ENCODE data around the gene JARID2. TPM values are rescaled to one million over a fixed set of nuclear protein-coding genes. Genes with fewer than 3 reads are reported as not detected.

JARID2 gene
- polyA plus RNA-seq, 1 experiment: 6.1 TPM

DNA sequence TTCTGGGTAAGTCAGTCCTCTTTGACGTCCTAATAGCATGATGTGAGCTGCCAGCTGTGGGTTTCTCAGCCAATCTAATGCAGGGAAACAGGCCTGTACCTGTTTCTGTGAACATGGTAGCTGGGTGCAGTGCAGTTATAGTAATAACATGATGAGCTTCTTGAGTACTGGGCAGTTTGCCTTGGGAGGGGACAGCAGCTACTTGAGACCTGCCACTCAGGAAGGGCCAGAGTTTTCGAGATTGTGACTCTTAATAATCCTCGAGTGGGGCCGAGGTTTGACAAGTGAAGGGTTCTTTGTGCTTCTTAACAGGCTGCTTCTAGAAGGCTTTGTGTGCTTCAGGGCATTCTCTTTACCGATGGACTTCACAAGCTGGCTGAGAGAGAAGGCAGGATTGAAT is 180.1 kb downstream of the JARID2 start:
- H3K4me3 ChIP-seq (ENCODE audit: low read depth, low read length): no peak overlapping the region
- H3K36me3 ChIP-seq (ENCODE audit: control insufficient read depth, insufficient read depth, low read length): no peaks in the 10 kb centered on the region
- CTCF ChIA-PET: interaction anchor here (1.2 kb wide), 1 partner anchor 170 kb away, joined by 3 read pairs; no protein-coding TSS in a partner anchor
- no peak for DNase-seq (ENCODE audit: low read depth)
- POLR2A ChIA-PET: no interaction called here
- no peaks in the 10 kb centered on the region for H3K27me3 ChIP-seq (ENCODE audit: control insufficient read depth, insufficient read depth, low read length)
- TF ChIP-seq, protein P1, sequence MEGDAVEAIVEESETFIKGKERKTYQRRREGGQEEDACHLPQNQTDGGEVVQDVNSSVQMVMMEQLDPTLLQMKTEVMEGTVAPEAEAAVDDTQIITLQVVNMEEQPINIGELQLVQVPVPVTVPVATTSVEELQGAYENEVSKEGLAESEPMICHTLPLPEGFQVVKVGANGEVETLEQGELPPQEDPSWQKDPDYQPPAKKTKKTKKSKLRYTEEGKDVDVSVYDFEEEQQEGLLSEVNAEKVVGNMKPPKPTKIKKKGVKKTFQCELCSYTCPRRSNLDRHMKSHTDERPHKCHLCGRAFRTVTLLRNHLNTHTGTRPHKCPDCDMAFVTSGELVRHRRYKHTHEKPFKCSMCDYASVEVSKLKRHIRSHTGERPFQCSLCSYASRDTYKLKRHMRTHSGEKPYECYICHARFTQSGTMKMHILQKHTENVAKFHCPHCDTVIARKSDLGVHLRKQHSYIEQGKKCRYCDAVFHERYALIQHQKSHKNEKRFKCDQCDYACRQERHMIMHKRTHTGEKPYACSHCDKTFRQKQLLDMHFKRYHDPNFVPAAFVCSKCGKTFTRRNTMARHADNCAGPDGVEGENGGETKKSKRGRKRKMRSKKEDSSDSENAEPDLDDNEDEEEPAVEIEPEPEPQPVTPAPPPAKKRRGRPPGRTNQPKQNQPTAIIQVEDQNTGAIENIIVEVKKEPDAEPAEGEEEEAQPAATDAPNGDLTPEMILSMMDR (IDR thresholded peaks at IDR 0.05; ENCODE audit: insufficient read depth, low read depth, low read length): no peak

DNA sequence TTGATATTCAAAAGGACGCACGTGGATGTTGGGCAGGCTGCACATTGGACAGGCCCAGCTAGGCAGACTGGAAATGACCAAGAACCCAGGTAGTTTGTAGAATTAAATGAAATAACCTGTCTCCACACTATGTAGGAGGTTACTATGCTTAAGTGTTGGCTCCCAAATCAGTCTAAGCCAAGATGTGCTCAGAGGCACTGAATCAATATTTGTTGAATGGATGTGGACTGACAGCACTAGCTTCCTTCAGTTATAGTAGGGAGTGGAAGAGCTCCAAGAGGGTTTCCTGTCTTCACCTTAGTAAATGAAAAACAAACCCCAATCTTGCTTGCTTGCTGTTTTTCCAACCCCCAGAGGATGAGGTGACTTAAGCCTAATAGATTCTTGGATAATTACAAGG is 180.5 kb downstream of the JARID2 start:
- Histone ChIP-seq H3K36me3 (ENCODE audit: control insufficient read depth, insufficient read depth, low read length) (no peaks in the 10 kb centered on the region), H3K27me3 (ENCODE audit: control insufficient read depth, insufficient read depth, low read length) (no peaks in the 10 kb centered on the region), H3K4me3 (ENCODE audit: low read depth, low read length) (no peak overlapping the region)
- DNase-seq (ENCODE audit: low read depth): no peak
- CTCF ChIA-PET: interaction anchor here (0.6 to 1.2 kb wide), 2 partner anchors 170 to 672 kb away, joined by 3 read pairs; no protein-coding TSS in a partner anchor
- POLR2A ChIA-PET: no interaction called here
- TF ChIP-seq, protein P1 (IDR thresholded peaks at IDR 0.05; ENCODE audit: insufficient read depth, low read depth, low read length): no peak

DNA sequence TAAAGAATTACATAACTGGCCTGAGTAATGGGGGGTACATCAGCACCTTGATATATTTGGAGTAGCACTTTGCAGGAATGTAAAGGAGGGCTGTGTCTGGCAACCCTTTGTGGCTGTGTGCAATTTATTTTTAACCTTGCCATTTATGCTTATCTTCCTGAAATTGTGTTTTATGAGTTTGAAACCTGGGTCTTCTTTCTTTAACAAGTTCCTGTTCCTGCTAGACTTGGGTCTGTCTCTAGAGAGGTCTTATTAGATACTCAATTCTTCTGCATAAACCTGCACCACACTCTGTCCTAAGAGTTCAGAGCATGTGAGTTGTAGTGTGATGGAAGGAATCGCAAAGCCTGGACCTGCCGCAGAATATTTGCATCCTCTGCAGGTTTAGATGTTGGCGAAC is 181.0 kb downstream of the JARID2 start:
- TF ChIP-seq, protein P1 (IDR thresholded peaks at IDR 0.05; ENCODE audit: insufficient read depth, low read depth, low read length): no peak
- POLR2A ChIA-PET: no interaction called here
- CTCF ChIA-PET: interaction anchor here (0.6 to 1.2 kb wide), 2 partner anchors 171 to 673 kb away, joined by 3 read pairs; no protein-coding TSS in a partner anchor
- no peak overlapping the region for H3K4me3 ChIP-seq (ENCODE audit: low read depth, low read length)
- DNase-seq (ENCODE audit: low read depth): no peak
- no peaks in the 10 kb centered on the region for H3K27me3 ChIP-seq (ENCODE audit: control insufficient read depth, insufficient read depth, low read length)
- no peaks in the 10 kb centered on the region for H3K36me3 ChIP-seq (ENCODE audit: control insufficient read depth, insufficient read depth, low read length)

DNA sequence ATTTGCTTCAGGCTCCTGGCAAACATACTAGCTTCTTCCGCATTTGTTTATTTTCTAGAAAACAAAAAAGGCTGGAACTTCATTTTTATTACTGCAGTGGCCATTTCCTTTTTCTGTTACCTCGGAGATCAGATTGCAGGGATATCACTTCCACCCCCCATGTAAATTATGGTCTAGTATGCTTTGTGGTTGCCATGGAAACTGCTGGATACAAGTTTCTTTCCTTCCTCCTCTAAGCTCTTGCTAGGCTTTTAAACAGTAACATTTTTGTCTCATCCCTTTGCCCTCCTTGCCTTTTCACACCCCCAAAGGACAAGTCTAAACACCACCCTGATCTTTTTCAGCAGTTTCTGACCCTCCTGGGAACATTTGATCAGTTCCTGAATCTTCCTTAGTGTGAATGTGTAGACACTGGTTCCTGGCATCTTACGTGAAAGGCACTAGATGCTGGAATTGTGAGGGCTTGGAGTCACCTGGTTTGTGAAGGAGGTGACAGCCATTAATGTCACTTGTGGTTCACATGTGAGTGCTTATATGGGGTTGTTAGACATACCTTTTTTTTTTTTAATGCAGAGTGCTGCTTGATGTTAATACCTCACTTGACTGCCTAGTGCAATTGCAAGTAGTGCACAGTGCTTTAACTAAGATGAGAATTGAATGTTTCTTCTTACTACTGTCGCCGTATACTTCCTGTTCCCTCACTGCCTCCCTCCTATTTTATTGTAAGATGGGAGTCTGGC is 181.6 kb downstream of the JARID2 start:
- DNase-seq (ENCODE audit: low read depth): no peak
- POLR2A ChIA-PET: no interaction called here
- Histone ChIP-seq H3K4me3 (ENCODE audit: low read depth, low read length) (no peak overlapping the region), H3K36me3 (ENCODE audit: control insufficient read depth, insufficient read depth, low read length) (no peaks in the 10 kb centered on the region), H3K27me3 (ENCODE audit: control insufficient read depth, insufficient read depth, low read length) (no peaks in the 10 kb centered on the region)
- TF ChIP-seq, protein P1 (IDR thresholded peaks at IDR 0.05; ENCODE audit: insufficient read depth, low read depth, low read length): no peak
- CTCF ChIA-PET: interaction anchor here (1.2 kb wide), 1 partner anchor 172 kb away, joined by 3 read pairs; no protein-coding TSS in a partner anchor

DNA sequence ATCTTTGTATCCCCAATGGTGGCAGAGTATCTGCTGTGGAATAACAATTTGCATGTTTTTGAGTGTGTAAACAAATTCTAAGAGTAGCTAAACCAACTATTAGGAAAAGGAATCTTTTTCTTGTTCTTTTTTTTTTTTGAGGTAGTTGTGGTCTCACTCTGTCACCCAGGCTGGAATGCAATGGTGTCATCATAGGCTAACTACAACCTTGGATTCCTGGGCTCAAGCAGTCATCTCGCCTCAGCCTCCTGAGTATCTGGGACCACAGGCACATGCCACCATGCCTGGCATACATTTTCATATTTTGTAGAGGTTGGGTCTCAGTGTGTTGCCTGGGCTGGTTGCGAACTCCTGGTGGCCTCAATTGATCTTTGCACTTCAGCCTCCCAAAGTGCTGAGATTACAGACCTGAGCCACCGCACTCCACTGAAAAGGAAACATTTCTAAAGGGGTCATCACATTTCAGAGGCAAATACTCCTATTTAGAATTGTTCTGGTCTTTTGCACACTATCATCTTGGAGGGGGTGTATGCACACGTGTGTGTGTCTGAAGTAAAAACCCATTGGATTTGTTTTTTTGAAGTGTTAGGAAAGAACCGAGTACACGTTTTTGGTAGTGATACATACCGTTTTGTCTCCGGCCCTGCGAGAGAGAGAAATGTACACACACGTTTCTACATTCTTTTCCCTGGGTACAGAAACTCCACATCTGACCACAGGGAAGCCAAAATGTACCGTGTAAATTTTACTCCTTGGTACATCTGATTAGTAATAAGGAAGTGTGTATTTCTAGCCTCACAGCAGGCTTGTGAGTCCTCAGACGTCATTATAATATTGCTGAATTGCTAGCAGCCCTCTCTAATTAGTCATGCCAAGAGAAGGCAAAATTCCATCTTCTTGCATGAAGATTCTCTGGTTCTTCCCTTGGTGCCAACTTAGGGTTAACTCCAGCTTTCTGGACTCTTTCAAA is 183.6 kb downstream of the JARID2 start:
- CTCF ChIA-PET: interaction anchor here (0.6 kb wide), 2 partner anchors 11 to 40 kb away, joined by 3 read pairs; no protein-coding TSS in a partner anchor
- H3K4me3 ChIP-seq (ENCODE audit: low read depth, low read length): no peak overlapping the region
- no peak for DNase-seq (ENCODE audit: low read depth)

More for the DNA sequence above, 183.6 kb downstream of the JARID2 start:
- POLR2A ChIA-PET: no interaction called here
- TF ChIP-seq, protein P1 (IDR thresholded peaks at IDR 0.05; ENCODE audit: insufficient read depth, low read depth, low read length): no peak
- no peaks in the 10 kb centered on the region for H3K36me3 ChIP-seq (ENCODE audit: control insufficient read depth, insufficient read depth, low read length)
- H3K27me3 ChIP-seq (ENCODE audit: control insufficient read depth, insufficient read depth, low read length): no peaks in the 10 kb centered on the region
